ENCODE results near the gene SAXO2.
"Not testable (repeated sequence)": the region's sequence is repeated elsewhere in the genome, so short reads cannot be mapped to it uniquely, and the experiment has no call there.

SAXO2 gene

DNA sequence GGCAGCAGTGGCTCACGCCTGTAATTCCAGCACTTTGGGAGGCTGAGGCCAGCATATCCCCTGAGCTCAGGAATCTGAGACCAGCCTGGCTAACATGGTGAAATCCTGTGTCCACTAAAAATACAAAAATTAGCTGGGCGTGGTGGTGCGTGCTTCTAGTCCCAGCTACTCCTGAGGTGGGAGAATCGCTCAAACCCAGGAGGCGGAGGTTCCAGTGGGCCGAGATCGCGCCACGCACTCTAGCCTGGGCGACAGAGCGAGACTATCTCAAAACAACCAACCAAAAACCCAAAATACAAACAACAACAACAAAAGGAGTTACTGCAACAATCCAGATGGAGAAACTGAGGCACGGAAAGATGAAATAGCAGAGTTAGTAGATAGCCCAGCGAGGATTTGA is 35.4 kb downstream of the SAXO2 start:
- H3K4me3 ChIP-seq (replicated peaks in 1 of 2; ENCODE audit: low read depth in 2 of 2, low read length in 2 of 2), result no peak overlapping the region
- TF ChIP-seq, protein P1, sequence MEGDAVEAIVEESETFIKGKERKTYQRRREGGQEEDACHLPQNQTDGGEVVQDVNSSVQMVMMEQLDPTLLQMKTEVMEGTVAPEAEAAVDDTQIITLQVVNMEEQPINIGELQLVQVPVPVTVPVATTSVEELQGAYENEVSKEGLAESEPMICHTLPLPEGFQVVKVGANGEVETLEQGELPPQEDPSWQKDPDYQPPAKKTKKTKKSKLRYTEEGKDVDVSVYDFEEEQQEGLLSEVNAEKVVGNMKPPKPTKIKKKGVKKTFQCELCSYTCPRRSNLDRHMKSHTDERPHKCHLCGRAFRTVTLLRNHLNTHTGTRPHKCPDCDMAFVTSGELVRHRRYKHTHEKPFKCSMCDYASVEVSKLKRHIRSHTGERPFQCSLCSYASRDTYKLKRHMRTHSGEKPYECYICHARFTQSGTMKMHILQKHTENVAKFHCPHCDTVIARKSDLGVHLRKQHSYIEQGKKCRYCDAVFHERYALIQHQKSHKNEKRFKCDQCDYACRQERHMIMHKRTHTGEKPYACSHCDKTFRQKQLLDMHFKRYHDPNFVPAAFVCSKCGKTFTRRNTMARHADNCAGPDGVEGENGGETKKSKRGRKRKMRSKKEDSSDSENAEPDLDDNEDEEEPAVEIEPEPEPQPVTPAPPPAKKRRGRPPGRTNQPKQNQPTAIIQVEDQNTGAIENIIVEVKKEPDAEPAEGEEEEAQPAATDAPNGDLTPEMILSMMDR (IDR thresholded peaks at IDR 0.05; ENCODE audit: low read depth, low read length), result no peak
- no peak for DNase-seq (ENCODE audit: low read depth in 2 of 2)

DNA sequence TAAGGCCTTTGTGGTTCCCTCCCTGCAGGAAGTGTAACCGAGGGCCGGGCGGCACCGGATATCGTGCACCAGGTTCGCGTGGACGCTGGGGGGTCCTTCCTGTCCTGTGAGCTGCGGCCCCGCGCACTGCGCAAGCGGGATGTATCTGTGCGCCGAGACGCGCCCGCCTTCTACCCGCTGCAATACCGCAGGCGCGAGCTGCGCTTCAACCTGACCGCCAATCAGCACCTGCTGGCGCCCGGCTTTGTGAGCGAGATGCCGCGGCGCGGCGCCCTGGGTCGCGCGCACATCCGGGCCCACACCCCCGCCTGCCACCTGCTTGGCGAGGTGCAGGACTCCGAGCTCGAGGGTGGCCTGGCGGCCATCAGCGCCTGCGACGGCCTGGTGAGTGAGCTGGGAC is 35.9 kb downstream of the SAXO2 start:
- no peak for DNase-seq (ENCODE audit: low read depth in 2 of 2)
- no peak overlapping the region for H3K4me3 ChIP-seq (replicated peaks in 1 of 2; ENCODE audit: low read depth in 2 of 2, low read length in 2 of 2)
- TF ChIP-seq, protein P1 (IDR thresholded peaks at IDR 0.05; ENCODE audit: low read depth, low read length), result no peak

DNA sequence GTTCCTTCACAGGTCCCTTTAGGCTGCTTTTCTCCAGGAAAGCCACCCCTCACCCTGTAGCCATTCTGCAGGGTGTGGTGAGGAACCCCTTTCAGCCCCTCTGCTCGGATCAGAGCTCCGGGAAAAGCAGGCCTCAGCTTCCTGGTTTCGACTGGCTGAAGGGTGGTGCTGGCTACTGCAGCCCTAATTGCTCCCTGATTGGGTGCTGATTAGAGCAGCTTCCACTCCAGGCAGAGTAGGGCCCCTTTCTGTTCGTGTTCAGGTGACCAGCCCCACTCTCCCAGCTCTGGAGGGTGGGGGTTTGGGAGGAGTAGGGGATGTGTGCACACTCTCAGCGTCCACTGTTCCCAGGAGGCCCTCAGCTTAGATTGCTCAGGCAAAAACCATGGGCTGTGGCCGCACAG is 36.9 kb downstream of the SAXO2 start:
- DNase-seq (ENCODE audit: low read depth in 2 of 2); H3K4me3 ChIP-seq (replicated peaks in 1 of 2; ENCODE audit: low read depth in 2 of 2, low read length in 2 of 2): not testable (repeated sequence)

DNA sequence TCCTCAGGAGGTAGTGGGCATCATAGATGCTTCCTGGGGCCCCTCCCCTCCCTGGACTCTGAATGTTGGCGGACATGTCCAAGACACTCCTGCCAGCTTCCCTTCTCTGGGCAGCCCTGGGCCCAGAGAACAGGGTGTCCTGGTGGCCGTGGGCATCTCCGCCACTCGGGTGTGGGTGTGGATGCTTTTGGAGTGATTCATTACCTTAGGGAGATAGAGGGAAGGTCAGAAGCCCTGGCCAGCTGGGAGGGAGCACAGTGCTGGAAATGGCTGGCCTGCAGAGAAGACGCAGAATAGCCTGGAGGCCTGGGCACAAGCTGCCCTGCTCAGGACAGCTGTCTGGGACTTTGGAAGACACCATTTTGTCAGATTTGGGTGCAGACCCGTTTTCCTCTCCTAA is 37.7 kb downstream of the SAXO2 start:
- peak; percentile 24 for DNase-seq (ENCODE audit: low read depth in 2 of 2)
- H3K4me3 ChIP-seq (replicated peaks in 1 of 2; ENCODE audit: low read depth in 2 of 2, low read length in 2 of 2), result not testable (repeated sequence)

DNA sequence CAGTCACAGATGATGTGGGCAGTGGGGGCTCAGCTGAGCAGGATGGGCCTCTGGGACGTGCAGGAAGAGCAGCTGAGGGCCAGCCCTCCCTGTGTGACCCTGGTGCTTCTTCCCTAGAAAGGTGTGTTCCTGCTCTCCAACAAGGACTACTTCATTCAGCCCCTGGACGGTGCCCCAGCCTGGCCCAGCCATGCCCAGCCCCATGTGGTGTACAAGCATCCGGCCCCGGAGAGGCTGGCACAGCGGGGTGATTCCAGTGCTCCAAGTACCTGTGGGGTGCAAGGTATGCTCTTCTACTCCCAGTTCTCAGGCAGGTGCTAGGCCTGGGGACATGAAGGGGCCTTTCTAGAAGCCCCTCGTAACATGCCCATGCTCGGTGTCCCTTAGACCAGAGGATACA is 38.3 kb downstream of the SAXO2 start:
- TF ChIP-seq, protein P1 (IDR thresholded peaks at IDR 0.05; ENCODE audit: low read depth, low read length), result no peak
- H3K4me3 ChIP-seq (replicated peaks in 1 of 2; ENCODE audit: low read depth in 2 of 2, low read length in 2 of 2), result no peak overlapping the region
- DNase-seq (ENCODE audit: low read depth in 2 of 2), result no peak

DNA sequence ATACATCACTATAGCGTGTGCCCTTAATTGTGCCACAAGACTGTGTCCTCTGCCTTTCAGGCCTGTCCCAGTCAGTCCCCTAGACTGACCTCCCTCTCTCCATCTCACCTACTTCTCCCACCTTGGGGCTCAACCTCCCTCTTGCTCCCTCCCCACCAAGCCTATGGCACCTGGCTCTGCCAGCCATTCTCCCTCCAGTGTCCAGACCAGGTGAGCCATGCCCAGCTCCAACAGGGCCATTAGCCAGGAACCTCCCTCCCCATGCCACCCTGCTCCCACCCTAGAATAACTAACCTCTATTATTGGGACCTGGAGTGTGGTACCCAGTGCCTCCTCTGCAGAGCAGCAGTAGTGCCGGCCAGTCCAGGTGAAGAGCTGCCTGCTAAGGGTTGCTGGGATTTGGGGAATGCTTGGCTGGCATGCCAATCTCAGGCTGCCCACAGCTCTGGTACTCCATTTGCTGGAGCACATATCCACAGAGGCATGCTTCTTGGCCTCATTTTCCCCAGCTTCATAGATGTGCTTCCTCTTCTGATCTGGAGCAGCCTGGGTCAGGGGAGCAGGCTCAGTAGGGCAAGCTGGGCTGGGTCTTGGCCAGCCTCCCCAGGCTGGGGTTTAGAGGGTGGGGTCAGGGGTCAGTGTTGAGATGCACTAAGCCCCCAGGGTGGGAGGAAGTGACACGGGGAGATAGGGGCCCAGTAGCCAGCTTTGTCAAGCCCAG is 38.8 kb downstream of the SAXO2 start:
- no peak for DNase-seq (ENCODE audit: low read depth in 2 of 2)
- TF ChIP-seq, protein P1 (IDR thresholded peaks at IDR 0.05; ENCODE audit: low read depth, low read length), result no peak
- H3K4me3 ChIP-seq (replicated peaks in 1 of 2; ENCODE audit: low read depth in 2 of 2, low read length in 2 of 2), result no peak overlapping the region

DNA sequence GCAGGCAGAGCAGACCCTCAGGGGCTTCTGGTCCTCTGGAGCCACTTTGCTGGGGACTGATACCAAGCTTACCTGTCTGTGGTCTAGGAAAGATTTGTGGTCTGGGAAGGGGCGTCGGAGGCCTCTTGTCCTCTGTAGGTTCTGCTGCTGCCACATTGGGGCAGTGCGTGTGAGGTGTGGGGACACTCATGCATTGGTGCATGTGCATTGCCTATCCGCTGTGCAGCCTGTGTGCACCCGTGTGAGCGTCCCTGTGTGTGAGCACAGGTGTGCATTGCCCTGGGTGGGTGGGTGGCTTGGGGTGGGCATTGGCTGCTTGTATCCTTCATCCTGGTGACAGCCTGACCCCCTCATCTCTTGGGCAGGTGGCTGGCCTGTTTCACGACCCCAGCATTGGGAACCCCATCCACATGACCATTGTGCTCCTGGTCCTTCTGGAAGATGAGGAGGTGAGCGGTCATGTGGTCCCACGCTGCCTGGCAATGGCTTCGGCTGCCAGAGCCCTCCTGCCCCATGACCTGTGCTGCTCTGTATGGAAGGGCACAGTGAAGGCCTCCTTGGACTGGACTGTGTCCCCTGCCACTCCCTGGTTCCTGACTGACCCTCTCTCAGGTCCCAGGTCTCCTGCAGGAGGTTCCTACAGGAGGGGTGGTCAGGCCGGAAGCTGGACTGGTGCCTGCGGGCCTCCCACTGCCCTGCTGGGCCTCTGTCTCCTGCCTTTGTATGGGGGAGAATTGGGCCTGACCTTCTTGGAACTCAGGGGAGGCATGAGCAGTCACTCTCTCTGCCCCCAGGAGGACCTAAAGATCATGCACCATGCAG is 41.5 kb downstream of the SAXO2 start:
- TF ChIP-seq, protein P1 (IDR thresholded peaks at IDR 0.05; ENCODE audit: low read depth, low read length), result no peak
- no peak for DNase-seq (ENCODE audit: low read depth in 2 of 2)
- H3K4me3 ChIP-seq (replicated peaks in 1 of 2; ENCODE audit: low read depth in 2 of 2, low read length in 2 of 2), result no peak overlapping the region

DNA sequence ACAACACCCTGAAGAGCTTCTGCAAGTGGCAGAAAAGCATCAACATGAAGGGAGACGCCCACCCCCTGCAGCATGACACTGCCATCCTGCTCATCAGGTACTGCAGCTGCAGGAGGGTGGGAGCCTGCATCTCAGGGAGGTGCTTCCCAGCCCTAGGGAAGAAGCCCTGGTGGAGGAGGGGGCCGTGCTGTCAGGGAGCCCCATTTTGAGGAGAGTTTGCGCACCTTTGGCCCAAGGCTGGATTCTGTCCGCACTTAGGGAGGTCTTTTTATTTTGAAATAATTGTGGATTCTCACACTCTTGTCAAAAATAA is 42.1 kb downstream of the SAXO2 start:
- TF ChIP-seq, protein P1 (IDR thresholded peaks at IDR 0.05; ENCODE audit: low read depth, low read length), result no peak
- no peak for DNase-seq (ENCODE audit: low read depth in 2 of 2)
- no peak overlapping the region for H3K4me3 ChIP-seq (replicated peaks in 1 of 2; ENCODE audit: low read depth in 2 of 2, low read length in 2 of 2)

Data from cardiac fibroblast (primary cell).